ENCODE measurements around the gene VAV3. TPM values are rescaled to one million over a fixed set of nuclear protein-coding genes. Genes with fewer than 3 reads are reported as not detected.

Gene VAV3
- total and polyA plus RNA-seq, 2 of the 13 experiments (the other 11 are each of a cell fraction or from before 2014, with no cell fraction given), result 15.9 to 29.8 TPM

DNA sequence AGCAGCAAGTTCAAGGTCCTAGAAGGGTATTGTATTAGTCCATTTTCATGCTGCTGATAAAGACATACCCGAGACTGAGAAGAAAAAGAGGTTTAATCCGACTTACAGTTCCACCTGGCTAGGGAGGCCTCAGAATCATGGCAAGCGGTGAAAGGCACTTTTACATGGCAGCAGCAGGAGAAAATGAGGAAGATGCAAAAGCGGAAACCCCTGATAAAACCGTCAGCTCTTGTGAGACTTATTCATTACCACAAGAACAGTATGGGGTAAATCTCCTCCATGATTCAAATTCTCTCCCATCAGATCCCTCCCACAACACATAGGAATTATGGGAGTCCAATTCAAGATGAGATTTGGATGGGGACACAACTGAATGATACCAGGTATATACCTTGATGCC is 414.6 kb downstream of the VAV3 start (continued):
- TF ChIP-seq, protein P1, sequence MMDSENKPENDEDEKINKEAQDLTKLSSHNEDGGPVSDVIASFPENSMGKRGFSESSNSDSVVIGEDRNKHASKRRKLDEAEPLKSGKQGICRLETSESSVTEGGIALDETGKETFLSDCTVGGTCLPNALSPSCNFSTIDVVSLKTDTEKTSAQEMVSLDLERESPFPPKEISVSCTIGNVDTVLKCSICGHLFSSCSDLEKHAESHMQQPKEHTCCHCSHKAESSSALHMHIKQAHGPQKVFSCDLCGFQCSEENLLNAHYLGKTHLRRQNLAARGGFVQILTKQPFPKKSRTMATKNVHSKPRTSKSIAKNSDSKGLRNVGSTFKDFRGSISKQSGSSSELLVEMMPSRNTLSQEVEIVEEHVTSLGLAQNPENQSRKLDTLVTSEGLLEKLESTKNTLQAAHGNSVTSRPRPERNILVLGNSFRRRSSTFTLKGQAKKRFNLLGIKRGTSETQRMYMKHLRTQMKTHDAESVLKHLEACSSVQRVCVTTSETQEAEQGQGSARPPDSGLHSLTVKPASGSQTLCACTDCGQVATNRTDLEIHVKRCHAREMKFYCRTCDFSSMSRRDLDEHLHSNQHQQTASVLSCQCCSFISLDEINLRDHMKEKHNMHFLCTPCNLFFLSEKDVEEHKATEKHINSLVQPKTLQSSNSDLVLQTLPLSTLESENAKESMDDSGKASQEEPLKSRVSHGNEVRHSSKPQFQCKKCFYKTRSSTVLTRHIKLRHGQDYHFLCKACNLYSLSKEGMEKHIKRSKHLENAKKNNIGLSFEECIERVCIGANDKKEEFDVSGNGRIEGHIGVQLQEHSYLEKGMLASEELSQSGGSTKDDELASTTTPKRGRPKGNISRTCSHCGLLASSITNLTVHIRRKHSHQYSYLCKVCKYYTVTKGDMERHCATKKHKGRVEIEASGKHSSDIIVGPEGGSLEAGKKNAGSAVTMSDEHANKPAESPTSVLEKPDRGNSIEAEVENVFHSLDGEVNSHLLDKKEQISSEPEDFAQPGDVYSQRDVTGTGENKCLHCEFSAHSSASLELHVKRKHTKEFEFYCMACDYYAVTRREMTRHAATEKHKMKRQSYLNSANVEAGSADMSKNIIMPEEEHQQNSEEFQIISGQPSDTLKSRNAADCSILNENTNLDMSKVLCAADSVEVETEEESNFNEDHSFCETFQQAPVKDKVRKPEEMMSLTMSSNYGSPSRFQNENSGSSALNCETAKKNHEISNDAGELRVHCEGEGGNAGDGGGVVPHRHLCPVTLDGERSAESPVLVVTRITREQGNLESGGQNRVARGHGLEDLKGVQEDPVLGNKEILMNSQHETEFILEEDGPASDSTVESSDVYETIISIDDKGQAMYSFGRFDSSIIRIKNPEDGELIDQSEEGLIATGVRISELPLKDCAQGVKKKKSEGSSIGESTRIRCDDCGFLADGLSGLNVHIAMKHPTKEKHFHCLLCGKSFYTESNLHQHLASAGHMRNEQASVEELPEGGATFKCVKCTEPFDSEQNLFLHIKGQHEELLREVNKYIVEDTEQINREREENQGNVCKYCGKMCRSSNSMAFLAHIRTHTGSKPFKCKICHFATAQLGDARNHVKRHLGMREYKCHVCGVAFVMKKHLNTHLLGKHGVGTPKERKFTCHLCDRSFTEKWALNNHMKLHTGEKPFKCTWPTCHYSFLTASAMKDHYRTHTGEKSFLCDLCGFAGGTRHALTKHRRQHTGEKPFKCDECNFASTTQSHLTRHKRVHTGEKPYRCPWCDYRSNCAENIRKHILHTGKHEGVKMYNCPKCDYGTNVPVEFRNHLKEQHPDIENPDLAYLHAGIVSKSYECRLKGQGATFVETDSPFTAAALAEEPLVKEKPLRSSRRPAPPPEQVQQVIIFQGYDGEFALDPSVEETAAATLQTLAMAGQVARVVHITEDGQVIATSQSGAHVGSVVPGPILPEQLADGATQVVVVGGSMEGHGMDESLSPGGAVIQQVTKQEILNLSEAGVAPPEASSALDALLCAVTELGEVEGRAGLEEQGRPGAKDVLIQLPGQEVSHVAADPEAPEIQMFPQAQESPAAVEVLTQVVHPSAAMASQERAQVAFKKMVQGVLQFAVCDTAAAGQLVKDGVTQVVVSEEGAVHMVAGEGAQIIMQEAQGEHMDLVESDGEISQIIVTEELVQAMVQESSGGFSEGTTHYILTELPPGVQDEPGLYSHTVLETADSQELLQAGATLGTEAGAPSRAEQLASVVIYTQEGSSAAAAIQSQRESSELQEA (CRISPR knock-in tag; IDR thresholded peaks at IDR 0.05; ENCODE audit: not compliant biosample characterization), result no peak
- TF ChIP-seq RBM22 (optimal IDR thresholded peaks at IDR 0.05; ENCODE audit: low read length), result no peak
- TF ChIP-seq BRCA1 (CRISPR knock-in tag; IDR thresholded peaks at IDR 0.05), result no peak
- TF ChIP-seq ZNF619 (CRISPR knock-in tag; IDR thresholded peaks at IDR 0.05), result no peak
- no peak for TF ChIP-seq ZNF382 (CRISPR knock-in tag; IDR thresholded peaks at IDR 0.05; ENCODE audit: borderline replicate concordance)
- no peak for TF ChIP-seq ZSCAN29 (CRISPR knock-in tag; conservative IDR thresholded peaks at IDR 0.05)
- TF ChIP-seq RFXANK (CRISPR knock-in tag; IDR thresholded peaks at IDR 0.05), result no peak
